GM18867 (cell line): ENCODE results near the gene ELOVL6.

Source experiments
- ATAC-seq: cut with Tn5 transposase; IDR thresholded peaks from one replicate; pipeline ENCODE4 v1.9.1; 2021; ENCODE audit warnings: mild to moderate bottlenecking, moderate library complexity; ENCODE audit not compliant: unreplicated experiment

Gene ELOVL6

GRCh38 chr4:110129544-110129943 lies 68.9 kb downstream of the ELOVL6 start:
- ATAC-seq: no peak

DNA sequence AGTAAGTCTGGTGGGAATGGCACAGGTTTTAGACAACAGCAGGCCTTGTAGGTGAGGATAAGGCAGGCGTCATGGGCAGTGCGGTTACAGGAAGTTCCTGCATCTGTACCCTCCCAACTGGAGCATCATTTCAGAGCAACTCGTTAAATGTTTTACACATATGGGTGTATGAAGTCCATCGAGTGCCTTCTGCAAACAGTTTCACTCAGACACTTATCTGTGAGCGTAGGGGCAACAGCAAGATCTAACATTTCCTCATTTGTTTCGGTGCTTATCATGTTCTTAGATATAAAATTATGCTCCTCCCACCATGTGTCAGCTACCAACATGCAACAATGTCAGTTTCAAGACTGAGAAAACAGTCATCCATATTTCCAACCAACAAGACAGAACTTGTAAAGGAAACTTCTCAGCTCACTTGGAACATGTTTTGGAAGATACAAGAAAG lies 69.9 kb downstream of the ELOVL6 start:
- ATAC-seq: no peak

GRCh38 chr4:110128029-110128428 lies 70.4 kb downstream of the ELOVL6 start:
- no peak for ATAC-seq

DNA sequence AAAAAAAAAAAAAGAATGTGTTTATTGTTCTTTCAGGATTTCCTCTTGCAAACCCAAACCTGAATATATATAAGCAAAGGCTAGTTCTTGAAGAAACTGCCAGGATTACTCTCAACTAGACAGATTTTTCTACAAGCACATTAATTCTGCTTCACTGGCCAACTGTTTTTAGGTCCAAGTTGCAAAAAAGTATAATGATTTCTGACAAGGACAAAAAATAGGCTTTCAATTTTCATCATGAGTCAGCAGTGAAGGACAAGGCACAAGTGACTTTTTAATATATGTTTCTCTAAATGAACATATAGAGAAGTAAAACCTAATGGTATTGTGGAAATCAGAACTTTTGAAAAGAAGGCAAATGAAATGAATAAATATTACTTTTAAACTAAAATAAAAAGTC lies 73.7 kb downstream of the ELOVL6 start:
- no peak for ATAC-seq

- ATAC-seq: no peak
These were observed 76.2 kb downstream of the ELOVL6 start for GRCh38 chr4:110122201-110122600.

DNA sequence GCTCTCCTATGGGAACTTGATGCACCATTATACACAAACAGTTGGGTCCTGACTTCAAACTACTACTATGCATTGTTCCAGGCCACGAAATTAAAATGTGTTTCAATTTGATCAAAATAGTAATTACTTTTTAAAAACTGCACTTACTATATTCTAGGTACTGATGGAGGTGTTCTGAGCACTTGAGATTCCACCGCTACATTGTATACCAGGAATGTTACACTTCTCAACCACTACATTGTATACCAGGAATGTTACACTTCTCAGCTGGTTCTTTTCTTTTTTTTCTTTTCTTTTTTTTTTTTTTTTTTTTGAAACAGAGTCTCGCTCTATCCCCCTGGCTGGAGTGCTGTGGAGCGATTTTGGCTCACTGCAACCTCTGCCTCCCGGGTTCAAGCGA lies 77.9 kb downstream of the ELOVL6 start:
- ATAC-seq: no peak

DNA sequence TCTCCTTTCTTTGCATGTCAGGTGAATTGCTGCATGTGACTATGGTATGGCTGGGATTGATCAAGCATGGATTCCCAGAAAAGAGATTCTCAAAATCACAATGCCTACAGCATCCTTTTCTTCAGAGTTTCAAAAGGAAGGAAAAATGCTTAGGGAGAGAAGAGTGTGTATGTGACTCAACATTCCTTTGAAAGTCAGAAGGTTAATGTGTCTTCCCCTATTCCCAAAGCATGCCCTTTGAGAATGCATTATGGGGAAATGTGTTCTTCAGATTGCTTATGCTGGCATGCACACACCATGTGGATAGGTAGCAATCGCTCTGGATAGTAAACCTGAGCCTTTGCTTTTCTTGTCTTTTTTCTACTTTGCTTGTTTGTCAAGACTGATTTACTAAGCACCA lies 78.5 kb downstream of the ELOVL6 start:
- ATAC-seq: no peak

GRCh38 chr4:110119337-110119736 lies 79.1 kb downstream of the ELOVL6 start:
- ATAC-seq: no peak

DNA sequence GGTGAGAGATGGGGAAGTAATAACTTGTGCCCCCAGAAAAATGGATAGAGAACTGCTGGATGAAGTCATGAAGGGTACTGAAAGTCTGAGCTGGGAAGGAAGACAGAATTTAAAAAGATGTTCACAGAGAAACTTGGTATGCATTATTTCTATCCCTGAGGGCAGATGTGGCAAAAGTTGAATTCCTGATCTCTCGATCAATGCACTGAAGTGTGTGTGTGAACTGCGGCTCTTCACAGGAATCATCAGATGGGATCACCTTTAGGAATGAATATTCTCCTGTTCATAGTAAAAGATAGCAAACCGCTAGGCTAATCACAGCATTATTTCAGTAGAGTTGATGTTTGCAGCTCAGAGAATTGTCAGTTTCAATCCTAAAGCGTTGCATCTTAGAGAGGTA lies 86.4 kb downstream of the ELOVL6 start:
- no peak for ATAC-seq

GRCh38 chr4:110109455-110109854 lies 89.0 kb downstream of the ELOVL6 start:
- ATAC-seq: no peak

DNA sequence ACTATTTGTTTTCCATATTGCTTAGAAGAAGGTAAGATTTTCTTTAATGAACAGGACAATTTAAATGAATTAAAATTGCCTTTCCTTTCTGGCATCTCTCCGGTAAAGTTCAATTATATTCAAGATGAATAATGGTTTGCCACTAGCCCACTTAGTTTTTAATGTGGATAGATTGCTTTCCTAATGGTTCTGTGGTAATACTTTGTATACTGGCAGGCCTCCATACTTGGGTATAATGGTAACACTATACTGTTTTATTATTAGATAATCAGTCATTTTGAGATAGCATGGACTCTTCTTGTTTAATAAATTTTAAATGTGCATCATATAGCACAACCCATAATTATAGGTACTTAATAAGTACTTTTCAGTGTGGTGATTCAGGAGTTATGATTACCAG lies 89.5 kb downstream of the ELOVL6 start:
- ATAC-seq: no peak

DNA sequence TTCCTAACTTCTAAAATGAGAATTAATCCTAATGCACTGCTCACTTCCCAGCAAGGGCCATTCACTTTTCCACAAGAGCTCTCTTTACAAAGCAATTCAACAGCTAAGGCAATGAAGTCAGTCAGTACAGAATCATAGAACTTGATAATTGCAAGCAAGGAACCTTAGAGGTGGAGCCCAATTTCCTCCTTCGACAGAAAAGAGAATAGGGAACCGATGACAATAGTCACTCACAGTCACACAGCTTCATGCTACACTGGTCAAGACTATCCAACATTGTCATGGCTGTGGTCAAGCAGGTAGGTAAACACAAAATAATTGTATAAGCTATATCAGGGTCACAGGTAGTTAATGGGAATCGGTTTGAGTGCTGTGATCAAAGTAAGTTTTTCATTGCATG lies 90.0 kb downstream of the ELOVL6 start:
- ATAC-seq: peak; percentile 96

GRCh38 chr4:110107866-110108265 lies 90.5 kb downstream of the ELOVL6 start:
- no peak for ATAC-seq

- peak; percentile 77 for ATAC-seq
These were observed 91.5 kb downstream of the ELOVL6 start for GRCh38 chr4:110106931-110107296.

- ATAC-seq: no peak
These were observed 93.8 kb downstream of the ELOVL6 start for GRCh38 chr4:110104661-110105060.

- no peak for ATAC-seq
These were observed 98.8 kb downstream of the ELOVL6 start for GRCh38 chr4:110099638-110100037.

DNA sequence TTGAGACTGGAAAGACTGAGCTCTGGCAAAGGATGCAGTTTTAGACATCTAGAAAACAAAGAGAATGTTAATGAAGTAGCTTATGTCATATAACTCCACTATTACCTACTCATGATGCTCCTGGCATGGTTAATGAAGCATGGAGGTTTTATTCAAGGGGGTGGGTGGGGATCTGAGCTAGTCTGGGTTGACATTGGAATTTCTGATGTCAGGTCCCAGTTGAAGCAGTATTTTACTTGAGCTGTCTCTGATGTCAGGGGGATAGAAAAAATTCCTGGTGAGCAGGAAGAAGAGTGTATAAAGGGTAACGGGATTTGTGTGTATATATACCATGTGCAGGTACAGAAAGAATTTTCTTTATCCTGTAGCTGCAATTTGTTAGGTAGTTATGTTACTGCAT lies 102.0 kb downstream of the ELOVL6 start:
- ATAC-seq: no peak

DNA sequence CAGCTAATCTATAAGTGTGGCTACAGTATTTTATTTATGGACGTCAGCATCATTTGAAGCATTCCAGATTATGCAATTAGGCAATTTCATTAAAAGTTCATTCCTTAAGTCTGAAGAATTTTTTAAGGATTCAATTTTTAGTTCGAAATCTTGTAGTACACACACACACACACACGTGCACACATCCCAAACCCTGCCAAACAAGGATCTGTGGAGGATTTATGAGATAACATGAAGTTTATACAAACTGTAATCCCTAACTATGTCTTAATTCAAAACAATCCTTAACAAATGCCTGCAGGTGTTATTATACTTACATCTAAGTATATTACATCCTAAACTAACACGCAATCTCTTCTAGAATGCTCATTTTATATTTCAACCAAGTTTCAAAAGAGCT lies 105.8 kb downstream of the ELOVL6 start:
- no peak for ATAC-seq

DNA sequence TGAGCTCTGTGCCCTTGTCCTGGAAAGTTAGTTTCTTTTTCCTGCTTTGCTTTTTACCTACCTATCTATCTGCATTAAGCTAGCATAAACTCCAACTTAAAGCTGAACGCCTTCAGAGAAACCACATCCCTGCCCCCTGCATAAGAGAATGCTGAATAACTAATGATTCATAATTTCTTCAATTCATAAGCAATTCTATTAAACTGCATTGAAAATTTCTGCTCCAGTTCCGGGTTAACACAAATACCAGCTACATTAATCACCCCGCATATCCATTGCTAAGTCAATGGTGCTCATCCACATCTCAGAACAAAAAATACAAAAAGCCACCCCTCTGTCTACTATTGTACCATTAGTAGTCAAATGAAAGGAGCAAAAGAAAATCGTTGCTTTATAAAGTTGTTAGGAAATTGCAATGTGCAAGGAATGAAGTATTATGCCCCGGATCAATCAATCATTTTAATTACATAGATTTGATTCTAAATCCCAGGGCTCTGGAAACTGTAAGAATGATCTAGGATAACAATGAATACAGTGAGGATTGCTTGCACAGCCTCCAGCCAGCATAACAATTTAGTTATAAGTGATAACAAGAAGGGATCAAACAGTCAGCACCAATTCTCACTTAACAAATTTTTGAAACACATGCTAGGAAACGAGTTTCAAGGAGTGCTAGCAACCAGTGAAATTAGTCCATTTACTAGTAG lies 106.8 kb downstream of the ELOVL6 start:
- no peak for ATAC-seq

GRCh38 chr4:110088670-110089069 lies 109.7 kb downstream of the ELOVL6 start:
- no peak for ATAC-seq

DNA sequence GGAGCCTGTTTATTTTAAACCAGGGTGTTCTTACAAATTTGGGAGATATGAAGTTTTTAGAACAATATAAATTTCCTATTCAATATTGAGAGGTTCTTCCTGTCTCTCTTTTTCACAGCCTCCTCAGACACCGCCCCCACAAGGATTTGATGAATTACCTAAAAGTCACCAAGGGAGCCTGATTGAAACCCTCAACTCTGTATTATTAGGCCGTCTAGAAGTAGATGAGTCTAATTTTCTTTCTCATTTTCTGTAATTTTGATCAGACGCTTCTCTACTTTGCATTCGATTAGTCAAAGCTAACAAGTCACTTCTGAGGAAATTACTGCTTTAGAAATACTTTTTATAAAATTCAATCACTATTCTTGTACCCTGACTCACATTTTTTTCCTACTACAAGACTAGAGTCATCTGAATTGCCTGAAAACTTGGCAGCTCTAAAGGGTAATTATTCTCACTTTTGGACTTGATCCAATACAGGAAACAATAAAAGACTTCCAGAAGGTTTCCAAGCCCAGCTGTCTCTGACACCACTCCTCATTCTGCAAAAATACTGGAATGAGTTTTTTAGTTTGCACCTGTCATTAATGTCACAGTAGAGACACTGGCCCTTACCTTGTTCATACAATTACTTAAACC lies 111.2 kb downstream of the ELOVL6 start:
- ATAC-seq: no peak

GRCh38 chr4:110085131-110085530 lies 113.3 kb downstream of the ELOVL6 start:
- peak; percentile 50 for ATAC-seq

GRCh38 chr4:110084154-110084553 lies 114.3 kb downstream of the ELOVL6 start:
- ATAC-seq: no peak
